Neutrophil (primary cell): ENCODE measurements around the gene LAD1.

Experiments used
- H3K27ac ChIP-seq: fragments of 200-600 bp; sonication (generic); 2 replicates; pipeline ENCODE4 v1.5.1; 2016; ENCODE audit warnings: mild to moderate bottlenecking, moderate library complexity
- H3K27me3 ChIP-seq: fragments of 200-600 bp; sonication (generic); 2 replicates; pipeline ENCODE4 v1.6.0; 2016; ENCODE audit warnings: mild to moderate bottlenecking
- H3K36me3 ChIP-seq: fragments of 200-600 bp; sonication (generic); 2 replicates; pipeline ENCODE4 v1.5.1; 2017
- H3K4me1 ChIP-seq, 2 experiments: fragments of 200-600 bp in 1 of 2; sonication (generic) in 1 of 2; 1 replicate in 1 of 2; 2 replicates in 1 of 2; pipeline versions ENCODE4 v1.5.1 to v1.6.1; 2013 to 2016; ENCODE audit warnings: low read depth in 1 of 2, low read length in 1 of 2, mild to moderate bottlenecking in 1 of 2, moderate library complexity in 1 of 2; ENCODE audit not compliant: control insufficient read depth in 1 of 2, insufficient read depth in 1 of 2
- H3K4me3 ChIP-seq, 2 experiments: fragments of 200-600 bp in 1 of 2; sonication (generic) in 1 of 2; 1 replicate in 1 of 2; 2 replicates in 1 of 2; pipeline ENCODE4 v1.5.1; 2013 to 2016; ENCODE audit warnings: low read depth in 1 of 2, low read length in 1 of 2, mild to moderate bottlenecking in 1 of 2, moderate library complexity in 1 of 2
- H3K9me3 ChIP-seq: fragments of 200-600 bp; sonication (generic); 2 replicates; pipeline ENCODE4 v1.5.1; 2016
- CTCF ChIP-seq: fragments of 200-600 bp; sonication (generic); IDR thresholded peaks from 2 replicates; pipeline ENCODE4 v1.5.1; 2016; ENCODE audit warnings: antibody characterized with exemption

Gene LAD1

GRCh38 chr1:201335174-201335870, 63.8 kb downstream of the LAD1 start:
- Histone ChIP-seq H3K9me3 (no peaks in the 10 kb centered on the region), H3K27ac (no peak overlapping the region), H3K36me3 (no peaks in the 10 kb centered on the region), H3K4me1 (no peaks in the 10 kb centered on the region), H3K27me3 (peaks cover 6% of the 10 kb centered on the region), H3K4me3 (no peak overlapping the region)
- TF ChIP-seq CTCF, result no peak

GRCh38 chr1:201334325-201335173, 64.6 kb downstream of the LAD1 start:
- no peaks in the 10 kb centered on the region for H3K36me3 ChIP-seq
- peaks cover 2% of the 10 kb centered on the region for H3K27me3 ChIP-seq
- no peak for TF ChIP-seq CTCF
- H3K9me3 ChIP-seq, result no peaks in the 10 kb centered on the region
- no peaks in the 10 kb centered on the region for H3K4me1 ChIP-seq
- no peak overlapping the region for H3K27ac ChIP-seq
- no peak overlapping the region for H3K4me3 ChIP-seq

- peaks cover 4% of the 10 kb centered on the region for H3K27me3 ChIP-seq
- H3K9me3 ChIP-seq, result no peaks in the 10 kb centered on the region
- TF ChIP-seq CTCF, result no peak
- no peak overlapping the region for H3K4me3 ChIP-seq
- H3K36me3 ChIP-seq, result no peaks in the 10 kb centered on the region
- H3K27ac ChIP-seq, result no peak overlapping the region
- H3K4me1 ChIP-seq, result no peaks in the 10 kb centered on the region
Measured at GRCh38 chr1:201332616-201333335, 66.3 kb downstream of the LAD1 start.

- H3K27me3 ChIP-seq, result peaks cover 4% of the 10 kb centered on the region
- no peak overlapping the region for H3K27ac ChIP-seq
- TF ChIP-seq CTCF, result no peak
- H3K9me3 ChIP-seq, result no peaks in the 10 kb centered on the region
- H3K4me3 ChIP-seq, result no peak overlapping the region
- H3K4me1 ChIP-seq, result no peaks in the 10 kb centered on the region
- H3K36me3 ChIP-seq, result no peaks in the 10 kb centered on the region
Measured at GRCh38 chr1:201332021-201332420, 67.1 kb downstream of the LAD1 start.

- H3K4me1 ChIP-seq, result no peaks in the 10 kb centered on the region
- H3K9me3 ChIP-seq, result no peaks in the 10 kb centered on the region
- H3K4me3 ChIP-seq, result no peak overlapping the region
- no peak overlapping the region for H3K27ac ChIP-seq
- peaks cover 4% of the 10 kb centered on the region for H3K27me3 ChIP-seq
- no peak for TF ChIP-seq CTCF
- H3K36me3 ChIP-seq, result no peaks in the 10 kb centered on the region
Measured at GRCh38 chr1:201331166-201331565, 68.0 kb downstream of the LAD1 start.
